GM19397 (cell line): ENCODE data around the gene YPEL5.
"Not testable (repeated sequence)": the region's sequence is repeated elsewhere in the genome, so short reads cannot be mapped to it uniquely, and the experiment has no call there.

Source experiments
- ATAC-seq: cut with Tn5 transposase; IDR thresholded peaks from one replicate; pipeline ENCODE4 v1.9.1; 2021; ENCODE audit warnings: mild to moderate bottlenecking, moderate library complexity; ENCODE audit not compliant: unreplicated experiment

The YPEL5 gene

GRCh38 chr2:30146337-30147195 lies at the start of gene YPEL5:
TSS of gene YPEL5 (plus strand) at chr2:30147007. CDS start at chr2:30156652, 9,645 bp downstream.
- ATAC-seq, result peak; percentile 91

DNA sequence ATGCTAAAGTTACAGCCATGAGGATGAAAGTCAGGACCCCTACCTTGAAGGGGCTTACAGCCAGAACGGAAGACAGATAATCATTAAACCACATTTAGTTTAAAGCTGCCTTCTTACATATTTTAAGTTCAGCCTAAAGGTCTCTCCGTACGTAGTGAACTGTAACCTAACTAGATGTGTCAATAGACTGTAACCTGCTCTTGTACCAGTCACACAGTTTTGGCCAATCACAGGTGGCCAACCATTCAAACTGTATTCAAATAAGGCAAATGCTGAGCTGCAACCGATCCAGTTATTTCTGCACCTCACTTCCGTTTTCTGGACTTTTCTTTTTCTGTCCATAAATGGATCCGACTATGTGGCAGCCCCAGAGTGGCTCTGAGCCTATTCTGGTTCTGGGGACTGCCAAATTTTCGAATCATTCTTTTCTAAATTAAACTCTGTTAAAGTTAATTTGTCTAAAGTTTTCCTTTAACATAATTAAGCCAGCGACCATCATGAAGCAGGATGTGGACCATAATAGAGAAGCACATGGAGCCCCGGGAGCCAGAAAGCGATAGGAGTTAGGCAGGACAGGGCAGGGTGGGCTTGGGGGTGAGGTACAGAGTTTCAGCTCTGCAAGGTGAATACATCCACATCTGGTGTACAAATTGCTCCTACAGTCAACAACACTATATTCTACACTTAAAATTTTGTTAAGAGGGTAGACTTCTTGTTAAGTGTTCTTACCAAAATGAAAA lies 48.4 kb upstream of the YPEL5 start:
- ATAC-seq, result no peak

- ATAC-seq, result not testable (repeated sequence)
These were observed 47.4 kb upstream of the YPEL5 start for GRCh38 chr2:30099366-30099765.

- not testable (repeated sequence) for ATAC-seq
These were observed 46.1 kb upstream of the YPEL5 start for GRCh38 chr2:30100691-30101090.

- ATAC-seq, result no peak
These were observed 42.5 kb upstream of the YPEL5 start for GRCh38 chr2:30104307-30104706.

GRCh38 chr2:30105556-30105955 lies 41.3 kb upstream of the YPEL5 start:
- no peak for ATAC-seq

- no peak for ATAC-seq
These were observed 40.3 kb upstream of the YPEL5 start for GRCh38 chr2:30106543-30106942.

GRCh38 chr2:30108192-30108591 lies 38.6 kb upstream of the YPEL5 start:
- ATAC-seq, result no peak

DNA sequence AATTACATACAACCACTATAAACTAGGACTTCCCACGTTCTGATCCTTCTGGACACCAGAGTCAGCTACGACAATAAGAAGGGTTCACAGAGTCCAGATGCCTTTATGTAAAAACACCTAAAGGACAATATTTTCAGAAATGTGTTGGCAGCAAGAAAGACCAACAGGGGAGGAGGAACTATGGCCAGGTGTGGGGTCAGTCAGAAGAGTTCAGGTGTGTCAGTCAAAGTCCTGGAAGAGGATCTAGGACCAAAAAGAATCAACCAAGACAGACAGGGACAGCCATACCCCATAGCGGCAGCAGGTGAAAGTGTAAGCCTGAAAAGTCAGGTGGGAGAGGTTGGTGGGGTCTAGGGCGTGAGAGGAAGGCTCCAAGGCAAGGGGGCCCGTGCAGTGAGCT lies 38.0 kb upstream of the YPEL5 start:
- ATAC-seq, result no peak

- ATAC-seq, result no peak
These were observed 37.0 kb upstream of the YPEL5 start for GRCh38 chr2:30109856-30110255.

DNA sequence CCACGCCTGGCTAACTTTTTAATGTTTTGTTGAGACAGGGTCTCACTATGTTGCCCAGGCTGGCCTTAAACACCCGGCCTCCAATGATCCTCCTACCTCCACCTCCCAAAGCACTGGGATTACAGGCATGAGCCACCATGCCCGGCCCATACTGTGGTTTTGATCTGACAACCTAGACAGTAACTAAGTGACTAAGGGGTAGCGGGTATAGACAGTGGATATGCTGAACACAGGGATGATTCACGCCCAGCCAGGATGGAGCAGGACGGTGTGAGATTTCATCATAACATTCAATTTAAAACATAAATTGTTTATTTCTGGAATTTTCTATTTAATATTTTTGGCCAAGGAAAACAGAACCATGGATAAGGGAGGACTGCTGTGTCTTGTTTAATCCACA lies 36.0 kb upstream of the YPEL5 start:
- ATAC-seq, result no peak

GRCh38 chr2:30111186-30111585 lies 35.6 kb upstream of the YPEL5 start:
- not testable (repeated sequence) for ATAC-seq

DNA sequence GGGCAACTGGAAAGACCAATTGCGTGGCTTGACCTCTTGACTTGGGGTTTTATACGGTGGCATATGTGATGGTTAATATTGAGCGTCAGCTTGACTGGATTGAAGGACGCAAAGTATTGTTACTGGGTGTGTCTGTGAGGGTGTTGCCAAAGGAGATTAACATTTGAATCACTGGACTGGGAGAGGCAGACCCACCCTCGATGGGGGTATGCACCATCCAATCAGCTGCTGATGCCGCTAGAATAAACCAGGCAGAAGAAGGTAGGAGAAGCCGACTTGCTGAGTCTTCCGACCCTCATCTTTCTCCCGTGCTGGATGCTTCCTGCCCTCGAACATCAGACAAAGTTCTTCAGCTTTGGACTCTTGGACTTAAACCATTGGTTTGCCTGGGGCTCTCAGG lies 34.2 kb upstream of the YPEL5 start:
- no peak for ATAC-seq

DNA sequence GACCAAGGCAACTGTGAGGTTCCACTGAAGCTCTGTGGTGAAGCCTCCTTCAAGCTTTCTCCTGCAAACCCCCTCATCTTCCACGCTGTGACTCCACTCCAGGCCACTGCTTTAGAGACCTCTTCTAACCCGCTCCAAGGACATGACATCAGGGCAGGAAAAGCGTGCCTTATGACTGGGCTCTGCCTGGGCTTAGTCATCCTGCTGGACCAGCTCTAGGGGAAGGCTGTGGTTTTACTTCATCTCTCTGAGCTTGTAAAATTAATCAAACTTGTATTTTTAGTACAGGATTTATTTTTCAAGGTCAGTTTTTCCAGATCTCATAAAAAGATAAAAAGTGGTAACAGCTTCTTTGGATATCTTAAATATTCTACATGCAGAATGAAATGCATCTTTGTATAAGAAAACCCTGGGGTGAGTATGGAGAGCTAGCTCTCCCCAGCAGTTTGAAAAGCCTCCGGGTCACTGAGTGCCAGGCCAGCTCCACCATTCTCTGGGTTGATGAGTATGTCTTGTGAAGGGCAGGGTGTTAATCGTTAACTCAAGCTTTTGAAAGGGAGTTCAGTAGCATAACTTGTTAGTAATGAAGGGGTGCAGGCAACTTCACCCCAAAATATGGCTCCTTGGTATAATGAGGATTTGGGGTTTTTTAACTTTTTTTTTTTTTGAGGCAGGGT lies 33.1 kb upstream of the YPEL5 start:
- no peak for ATAC-seq

DNA sequence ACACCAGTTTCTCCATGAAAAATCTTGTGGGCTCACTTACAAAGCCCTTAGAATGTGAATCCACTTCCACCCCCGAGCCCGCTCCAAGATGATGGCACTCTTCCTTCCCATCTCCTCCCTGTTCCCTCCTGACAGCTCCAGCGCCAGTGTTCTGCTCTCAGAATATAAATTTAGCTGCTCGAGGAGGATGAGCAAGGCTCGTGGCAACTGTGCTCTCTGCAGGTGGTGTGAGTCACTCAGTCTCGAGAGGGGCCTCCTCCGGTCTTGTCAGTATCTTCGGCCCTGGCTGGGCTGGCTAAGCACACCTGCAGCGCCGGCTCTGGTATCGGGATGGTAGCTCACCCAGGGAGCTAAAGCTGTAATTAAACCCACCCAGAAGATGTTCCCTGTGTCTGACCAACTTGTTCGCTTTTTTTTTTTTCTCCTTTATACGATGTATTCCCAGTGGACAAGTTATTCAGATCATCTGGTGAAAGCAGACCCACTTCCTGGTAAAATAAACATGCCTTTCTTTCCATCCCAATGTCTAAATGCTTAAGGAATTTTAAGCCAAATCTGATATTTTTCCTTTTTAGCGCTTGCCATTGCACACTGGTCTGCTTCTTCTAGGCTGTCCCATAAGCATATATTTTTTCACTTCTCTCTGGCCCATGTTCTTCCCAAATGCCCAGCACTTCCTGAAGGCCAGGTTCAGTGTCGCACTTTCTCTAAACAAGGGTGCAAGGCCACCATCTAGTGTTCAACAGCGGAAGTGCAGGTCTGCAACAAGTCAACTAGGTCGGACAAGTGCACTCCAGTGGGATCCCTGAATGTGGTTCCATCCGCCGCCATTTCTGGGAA lies 31.4 kb upstream of the YPEL5 start:
- no peak for ATAC-seq

- no peak for ATAC-seq
These were observed 30.9 kb upstream of the YPEL5 start for GRCh38 chr2:30115981-30116285.

- no peak for ATAC-seq
These were observed 24.4 kb upstream of the YPEL5 start for GRCh38 chr2:30122362-30122761.

GRCh38 chr2:30127016-30127893 lies 19.6 kb upstream of the YPEL5 start:
- no peak for ATAC-seq

DNA sequence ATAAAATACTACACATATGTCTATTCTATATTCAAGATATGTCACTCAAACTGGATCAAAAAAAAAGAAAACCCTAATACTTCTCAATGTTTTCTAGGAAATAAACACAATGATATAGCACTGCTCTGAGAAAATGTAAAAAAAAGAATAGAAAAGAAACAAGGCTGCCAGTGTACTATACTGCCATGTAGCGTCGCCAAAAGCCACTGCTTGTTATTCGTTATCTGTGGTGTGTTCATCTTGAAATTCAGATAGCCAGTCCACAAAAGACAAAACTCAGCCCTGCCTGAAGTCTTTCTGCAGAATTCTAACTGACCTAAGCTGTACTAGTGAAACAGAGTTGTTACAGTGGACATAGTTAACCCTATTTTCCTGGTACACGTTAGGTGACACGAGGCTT lies 12.2 kb upstream of the YPEL5 start:
- no peak for ATAC-seq

GRCh38 chr2:30135541-30135940 lies 11.3 kb upstream of the YPEL5 start:
- no peak for ATAC-seq
